ENCODE data around the gene PCDHGA11. TPM values are rescaled to one million over a fixed set of nuclear protein-coding genes. Genes with fewer than 3 reads are reported as not detected.
"Not testable (repeated sequence)": the region's sequence is repeated elsewhere in the genome, so short reads cannot be mapped to it uniquely, and the experiment has no call there.

PCDHGA11 gene
- polyA plus RNA-seq, 3 donors, result 0.32 to 1.1 (median 0.79) TPM

- WGBS, 3 donors, result 31 to 34% (median 34%) methylated on average over 37 to 41 of the region's 53 CpGs
- not testable (repeated sequence) for H3K27ac ChIP-seq (ENCODE audit: low read depth, low read length)
Observed at GRCh38 chr5:141394401-141395187, 26.3 kb upstream of the PCDHGA11 start.

- H3K27ac ChIP-seq (ENCODE audit: low read depth, low read length), result not testable (repeated sequence)
Observed at GRCh38 chr5:141397756-141398551, 22.9 kb upstream of the PCDHGA11 start, which contains the start of gene PCDHGB5. Gene PCDHGB5 (plus strand): TSS chr5:141397947. CDS start chr5:141398128, 181 bp downstream.

GRCh38 chr5:141398608-141399007 lies 22.2 kb upstream of the PCDHGA11 start:
- no peak overlapping the region for H3K27ac ChIP-seq (ENCODE audit: low read depth, low read length)
- WGBS, 3 donors, result 23 to 25% (median 24%) methylated on average over 15 of the region's 15 CpGs

More at GRCh38 chr5:141397756-141398551, 22.9 kb upstream of the PCDHGA11 start, which contains the start of gene PCDHGB5:
- WGBS, 3 donors, result 3 to 8% (median 5%) methylated on average over 23 to 24 of the region's 43 CpGs

- H3K27ac ChIP-seq (ENCODE audit: low read depth, low read length), result no peak overlapping the region
- WGBS, 3 donors, result 22 to 30% (median 27%) methylated on average over 61 of the region's 61 CpGs
Observed at GRCh38 chr5:141399555-141400258, 21.1 kb upstream of the PCDHGA11 start.

GRCh38 chr5:141402553-141403243 lies 18.2 kb upstream of the PCDHGA11 start, which contains the start of gene PCDHGA9:
Gene PCDHGA9 (plus strand): TSS chr5:141402778. CDS start chr5:141402953, 175 bp downstream.
- H3K27ac ChIP-seq (ENCODE audit: low read depth, low read length), result no peak within 1 kb of the TSS
- WGBS, 3 donors, result 14 to 16% (median 15%) methylated on average over 27 of the region's 27 CpGs

- H3K27ac ChIP-seq (ENCODE audit: low read depth, low read length), result no peak overlapping the region
- WGBS, 3 donors, result 18 to 33% (median 23%) methylated on average over 22 of the region's 22 CpGs
Observed at GRCh38 chr5:141403387-141403786, 17.5 kb upstream of the PCDHGA11 start.

GRCh38 chr5:141407790-141408505 lies 12.9 kb upstream of the PCDHGA11 start, which contains the start of gene PCDHGB6:
Gene PCDHGB6 (plus strand): TSS chr5:141408021. CDS start chr5:141408203, 182 bp downstream.
- 9 to 12% (median 10%) methylated on average over 46 to 49 of the region's 51 CpGs for WGBS, 3 donors
- not testable (repeated sequence) for H3K27ac ChIP-seq (ENCODE audit: low read depth, low read length)

GRCh38 chr5:141409598-141410306 lies 11.1 kb upstream of the PCDHGA11 start:
- no peak overlapping the region for H3K27ac ChIP-seq (ENCODE audit: low read depth, low read length)
- WGBS, 3 donors, result 17 to 27% (median 24%) methylated on average over 64 of the region's 64 CpGs

GRCh38 chr5:141411575-141411974 lies 9.3 kb upstream of the PCDHGA11 start:
- no peak overlapping the region for H3K27ac ChIP-seq (ENCODE audit: low read depth, low read length)
- 60 to 67% (median 61%) methylated on average over 3 of the region's 3 CpGs for WGBS, 3 donors

GRCh38 chr5:141412854-141413539 lies 7.9 kb upstream of the PCDHGA11 start, which contains the start of gene PCDHGA10:
Gene PCDHGA10 (plus strand): TSS chr5:141412987. CDS start chr5:141413176, 189 bp downstream.
- H3K27ac ChIP-seq (ENCODE audit: low read depth, low read length), result no peak within 1 kb of the TSS
- WGBS, 3 donors, result 15 to 19% (median 15%) methylated on average over 31 of the region's 31 CpGs

GRCh38 chr5:141413540-141414069 lies 7.2 kb upstream of the PCDHGA11 start:
- WGBS, 3 donors, result 15 to 18% (median 16%) methylated on average over 25 of the region's 25 CpGs
- no peak overlapping the region for H3K27ac ChIP-seq (ENCODE audit: low read depth, low read length)

GRCh38 chr5:141414548-141415274 lies 6.1 kb upstream of the PCDHGA11 start:
- H3K27ac ChIP-seq (ENCODE audit: low read depth, low read length), result not testable (repeated sequence)
- WGBS, 3 donors, result 26 to 29% (median 26%) methylated on average over 37 to 46 of the region's 46 CpGs

- WGBS, 3 donors, result 21 to 29% (median 23%) methylated on average over 24 of the region's 24 CpGs
- not testable (repeated sequence) for H3K27ac ChIP-seq (ENCODE audit: low read depth, low read length)
Observed at GRCh38 chr5:141415275-141415618, 5.6 kb upstream of the PCDHGA11 start.

- not testable (repeated sequence) for H3K27ac ChIP-seq (ENCODE audit: low read depth, low read length)
- WGBS, 3 donors, result 6 to 10% (median 7%) methylated on average over 39 to 47 of the region's 47 CpGs
Observed at GRCh38 chr5:141417494-141418172, 3.2 kb upstream of the PCDHGA11 start, which contains the start of gene PCDHGB7. Gene PCDHGB7 (plus strand): TSS chr5:141417677. CDS start chr5:141417860, 183 bp downstream.

All from adipose tissue (tissue), 3 donors.